Muscle of arm (tissue), 12 donors: ENCODE measurements around the gene TMEM14B. TPM values are rescaled to one million over a fixed set of nuclear protein-coding genes. Genes with fewer than 3 reads are reported as not detected.

Experiments
- polyA plus RNA-seq, 12 donors: library from polyadenylated mRNA; unstranded; fragments of 120-200 nt; gene quantifications; one replicate each; pipeline ENCODE4 v1.2.1, GENCODE V29; 2013; ENCODE audit not compliant: insufficient read length in 12 of 12

TMEM14B gene
- polyA plus RNA-seq, 12 donors, result 59.4 to 112 (median 76.1) TPM; not detected in 1

Other genes starting within 250 kb of the TMEM14B start
- 10 to 100 TPM in 1 of 12 donors, 1 to 10 TPM in 10, not detected in 1; 2.4 to 10.2 (median 3.6) TPM for gene GCNT2, start 226.5 kb upstream of the TMEM14B start, polyA plus RNA-seq
- gene C6orf52, start 53.2 kb upstream of the TMEM14B start, polyA plus RNA-seq, result 1 to 10 TPM in 10 of 12 donors, not detected in 2; 1.0 to 4.4 (median 1.7) TPM
- gene PAK1IP1, start 52.8 kb upstream of the TMEM14B start, polyA plus RNA-seq, result 10 to 100 TPM in 11 of 12 donors, not detected in 1; 13.8 to 23.6 (median 18.3) TPM
- 100 to 1,000 TPM in 8 of 12 donors, 10 to 100 TPM in 3, not detected in 1; 67.8 to 131 (median 110) TPM for gene TMEM14C, start 24.7 kb upstream of the TMEM14B start, polyA plus RNA-seq
- gene MAK, start 90.7 kb downstream of the TMEM14B start, polyA plus RNA-seq, result 1 to 10 TPM in 1 of 12 donors, under 1 TPM in 9, not detected in 2; 0.12 to 1.1 (median 0.48) TPM
- under 1 TPM in 2 of 12 donors, not detected in 10; 0.09 TPM for gene GCM2, start 134.2 kb downstream of the TMEM14B start, polyA plus RNA-seq
- gene SYCP2L, start 139.2 kb downstream of the TMEM14B start, polyA plus RNA-seq, result 1 to 10 TPM in 8 of 12 donors, under 1 TPM in 2, not detected in 2; 0.73 to 6.7 (median 2.0) TPM